Epithelial cell of umbilical artery (primary cell): ENCODE data around the gene FAAP24. TPM values are rescaled to one million over a fixed set of nuclear protein-coding genes. Genes with fewer than 3 reads are reported as not detected.

ENCODE experiments used
- total RNA-seq: library from RNA; depleted of rRNA; stranded (reverse); fragments of >200 nt; gene quantifications from 2 replicates; pipeline ENCODE4 v1.2.3, GENCODE V29; 2014

Gene FAAP24
- total RNA-seq: 2.3 and 2.7 TPM in 2 replicates

GRCh38 chr19:32971715-32972540 is at the start of gene FAAP24, which contains the start of gene CEP89:
Gene FAAP24 (plus strand): TSS chr19:32972242. CDS start chr19:32973197, 955 bp downstream.
Gene CEP89 (minus strand): TSS chr19:32971958. CDS start chr19:32971874, 84 bp downstream.

Other genes starting within 250 kb of the FAAP24 start
- gene SLC7A9, start 102.5 kb upstream of the FAAP24 start, total RNA-seq: not detected in 2 replicates
- 9.1 and 11.1 TPM in 2 replicates for gene CEP89, start 284 bp upstream of the FAAP24 start, total RNA-seq
- gene RHPN2, start 92.6 kb downstream of the FAAP24 start, total RNA-seq: 2.1 and 2.3 TPM in 2 replicates
- 5.0 and 5.5 TPM in 2 replicates for gene GPATCH1, start 108.9 kb downstream of the FAAP24 start, total RNA-seq
- gene WDR88, start 159.9 kb downstream of the FAAP24 start, total RNA-seq: not detected in 2 replicates
- gene LRP3, start 222.1 kb downstream of the FAAP24 start, total RNA-seq: 11.6 and 14.6 TPM in 2 replicates